ENCODE results near the gene PPP1R9A.

DNA sequence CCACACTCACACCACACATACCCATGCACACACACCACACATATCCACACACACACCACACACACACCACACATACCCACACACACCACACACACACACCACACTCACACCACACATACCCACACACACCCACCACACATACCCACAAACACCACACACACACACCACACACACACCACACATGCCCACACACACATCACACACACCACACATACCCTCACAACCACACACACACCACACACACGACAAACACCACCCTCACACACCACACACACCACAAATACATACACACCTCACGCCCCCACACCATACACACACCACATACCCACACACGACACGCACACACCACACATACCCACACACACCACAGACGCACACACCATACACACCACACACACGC lies 297.2 kb downstream of the PPP1R9A start:
- no peak for TF ChIP-seq EZH2 (IDR thresholded peaks at IDR 0.05; ENCODE audit: low read length)
- TF ChIP-seq, protein P1, sequence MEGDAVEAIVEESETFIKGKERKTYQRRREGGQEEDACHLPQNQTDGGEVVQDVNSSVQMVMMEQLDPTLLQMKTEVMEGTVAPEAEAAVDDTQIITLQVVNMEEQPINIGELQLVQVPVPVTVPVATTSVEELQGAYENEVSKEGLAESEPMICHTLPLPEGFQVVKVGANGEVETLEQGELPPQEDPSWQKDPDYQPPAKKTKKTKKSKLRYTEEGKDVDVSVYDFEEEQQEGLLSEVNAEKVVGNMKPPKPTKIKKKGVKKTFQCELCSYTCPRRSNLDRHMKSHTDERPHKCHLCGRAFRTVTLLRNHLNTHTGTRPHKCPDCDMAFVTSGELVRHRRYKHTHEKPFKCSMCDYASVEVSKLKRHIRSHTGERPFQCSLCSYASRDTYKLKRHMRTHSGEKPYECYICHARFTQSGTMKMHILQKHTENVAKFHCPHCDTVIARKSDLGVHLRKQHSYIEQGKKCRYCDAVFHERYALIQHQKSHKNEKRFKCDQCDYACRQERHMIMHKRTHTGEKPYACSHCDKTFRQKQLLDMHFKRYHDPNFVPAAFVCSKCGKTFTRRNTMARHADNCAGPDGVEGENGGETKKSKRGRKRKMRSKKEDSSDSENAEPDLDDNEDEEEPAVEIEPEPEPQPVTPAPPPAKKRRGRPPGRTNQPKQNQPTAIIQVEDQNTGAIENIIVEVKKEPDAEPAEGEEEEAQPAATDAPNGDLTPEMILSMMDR (optimal IDR thresholded peaks at IDR 0.05 in 1 of 3, IDR thresholded peaks at IDR 0.05 in 1 of 3, conservative IDR thresholded peaks at IDR 0.05 in 1 of 3; ENCODE audit: extremely low read depth in 1 of 3, insufficient read depth in 2 of 3, low read length in 3 of 3) = no peak

Measured in keratinocyte (primary cell).